Bronchial epithelial cell (primary cell): ENCODE measurements around the gene LDB2. TPM values are rescaled to one million over a fixed set of nuclear protein-coding genes. Genes with fewer than 3 reads are reported as not detected.
"Not testable (repeated sequence)": the region's sequence is repeated elsewhere in the genome, so short reads cannot be mapped to it uniquely, and the experiment has no call there.

Experiments
- DNase-seq: peaks from one replicate; pipeline ENCODE4 v3.0.0-alpha.2; 2010; ENCODE audit warnings: low read depth
- FAIRE-seq: peaks from 2 replicates; lab custom pipeline; 2011; peaks lifted over from hg19 to GRCh38; lab: Jason Lieb, UNC
- H3K27me3 ChIP-seq: 2 replicates; pipeline ENCODE4 v1.5.1; 2011; ENCODE audit warnings: low read length; ENCODE audit not compliant: control insufficient read depth, insufficient read depth
- H3K36me3 ChIP-seq: 2 replicates; pipeline ENCODE4 v1.5.1; 2011; ENCODE audit warnings: low read length; ENCODE audit not compliant: control insufficient read depth, insufficient read depth
- H3K4me3 ChIP-seq: 2 replicates; pipeline ENCODE4 v1.5.1; 2011; ENCODE audit warnings: mild to moderate bottlenecking, low read depth, low read length, control low read depth
- CTCF ChIP-seq: IDR thresholded peaks from 2 replicates; pipeline ENCODE4 v1.5.1; 2011; ENCODE audit warnings: mild to moderate bottlenecking, moderate library complexity, low read length, control low read depth, inconsistent platforms; ENCODE audit not compliant: insufficient read depth, severe bottlenecking
- total RNA-seq: library from RNA; depleted of rRNA; stranded (reverse); fragments of >200 nt; gene quantifications from 2 replicates; pipeline ENCODE4 v1.2.1, GENCODE V29; 2014

LDB2 gene
- total RNA-seq, 1 donor from 2014 or later = not detected

- no peak for FAIRE-seq
- H3K4me3 ChIP-seq = no peak overlapping the region
- DNase-seq = peak; percentile 2
- H3K36me3 ChIP-seq = no peaks in the 10 kb centered on the region
- no peaks in the 10 kb centered on the region for H3K27me3 ChIP-seq
- no peak for TF ChIP-seq CTCF
These were observed 366.0 kb downstream of the LDB2 start for GRCh38 chr4:16532240-16532970.

- no peak for DNase-seq
- no peak for FAIRE-seq
- no peak for TF ChIP-seq CTCF
- no peaks in the 10 kb centered on the region for H3K36me3 ChIP-seq
- H3K4me3 ChIP-seq = no peak overlapping the region
- H3K27me3 ChIP-seq = no peaks in the 10 kb centered on the region
These were observed 367.5 kb downstream of the LDB2 start for GRCh38 chr4:16530688-16531635.

- Histone ChIP-seq H3K27me3 (no peaks in the 10 kb centered on the region), H3K4me3 (no peak overlapping the region), H3K36me3 (no peaks in the 10 kb centered on the region)
- no peak for TF ChIP-seq CTCF
- FAIRE-seq (no peak), DNase-seq (no peak)
These were observed 373.4 kb downstream of the LDB2 start for GRCh38 chr4:16524911-16525554.

GRCh38 chr4:16524406-16524805 is 374.0 kb downstream of the LDB2 start:
- no peak for DNase-seq
- Histone ChIP-seq H3K27me3 (no peaks in the 10 kb centered on the region), H3K36me3 (no peaks in the 10 kb centered on the region), H3K4me3 (no peak overlapping the region)
- TF ChIP-seq CTCF = no peak
- FAIRE-seq = no peak

- not testable (repeated sequence) for FAIRE-seq, H3K36me3 ChIP-seq, H3K27me3 ChIP-seq, DNase-seq, H3K4me3 ChIP-seq
These were observed 374.9 kb downstream of the LDB2 start for GRCh38 chr4:16523526-16523925.
